HFF-Myc (cell line): Measurements from ENCODE around the gene ZSWIM6.

Experiments
- DNase-seq: peaks from one replicate; pipeline ENCODE4 v3.0.0-alpha.2; 2011; ENCODE audit warnings: low read depth; ENCODE audit errors: extremely low read depth
- H3K4me3 ChIP-seq: replicated peaks from 2 replicates; pipeline ENCODE4 v1.5.1; 2011; ENCODE audit warnings: low read depth, mild to moderate bottlenecking, control low read depth, low read length
- CTCF ChIP-seq: IDR thresholded peaks from 2 replicates; pipeline ENCODE4 v1.5.1; 2012; ENCODE audit warnings: mild to moderate bottlenecking, low read depth, low read length, control low read depth; ENCODE audit errors: missing control alignments

The ZSWIM6 gene

DNA sequence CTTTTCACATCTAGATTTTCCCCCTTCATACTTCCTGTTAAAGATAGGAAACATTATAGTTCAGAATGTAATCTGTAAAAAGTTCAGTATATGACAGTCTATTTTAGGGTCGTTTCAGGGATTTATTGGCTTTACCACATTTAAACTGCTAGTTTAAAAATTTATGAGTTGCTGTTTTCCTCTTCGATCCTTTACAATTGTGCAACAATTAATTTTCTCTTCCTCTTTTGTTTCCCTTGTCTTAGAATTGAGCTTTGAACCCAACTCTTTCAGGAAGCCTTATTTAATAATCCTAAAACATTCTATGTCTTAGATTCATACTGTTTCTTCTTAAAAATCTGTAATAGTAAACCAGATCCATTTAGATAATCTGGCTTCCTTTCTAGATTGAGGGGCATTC lies 16.4 kb downstream of the ZSWIM6 start:
- DNase-seq: no peak
- TF ChIP-seq CTCF: no peak
- H3K4me3 ChIP-seq: no peak overlapping the region

DNA sequence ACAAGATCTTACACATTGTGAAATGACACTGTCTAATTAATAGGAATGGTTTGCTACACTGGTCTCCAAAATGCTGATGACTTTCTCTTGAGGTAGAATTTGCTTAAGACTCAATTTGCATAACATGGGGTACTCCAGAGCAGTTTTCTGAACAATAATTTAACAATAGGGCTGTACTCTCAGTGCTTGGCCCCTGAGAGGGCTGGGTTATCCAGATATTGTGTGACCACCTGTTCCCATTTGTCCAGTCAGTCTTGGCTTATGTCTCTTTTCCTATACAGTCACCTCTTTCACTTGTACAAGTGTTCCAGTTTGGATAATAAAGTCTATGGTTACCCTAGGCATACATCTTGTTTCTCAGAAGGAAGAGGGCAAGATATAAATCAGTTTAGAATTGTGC lies 17.9 kb downstream of the ZSWIM6 start:
- TF ChIP-seq CTCF: no peak
- no peak for DNase-seq
- no peak overlapping the region for H3K4me3 ChIP-seq

DNA sequence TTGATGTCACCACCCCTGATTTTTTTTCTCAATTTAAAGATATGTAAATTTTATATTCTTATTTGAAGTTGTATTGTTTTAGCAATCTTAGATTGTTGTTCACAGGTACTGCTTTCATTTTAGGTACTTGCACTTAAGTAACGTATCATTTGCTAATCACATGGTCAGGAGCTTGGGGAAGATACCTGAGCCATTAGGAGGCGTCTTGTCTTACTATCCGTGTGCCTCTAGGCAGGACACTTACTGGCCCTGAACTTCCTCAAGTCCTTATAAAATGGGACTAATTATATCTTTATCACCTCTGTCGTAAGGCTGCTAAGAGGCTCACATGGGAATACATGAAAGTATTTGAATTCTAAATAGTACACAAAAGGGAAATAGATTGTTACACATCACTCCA lies 18.5 kb downstream of the ZSWIM6 start:
- TF ChIP-seq CTCF: no peak
- no peak for DNase-seq
- H3K4me3 ChIP-seq: no peak overlapping the region

GRCh38 chr5:61351733-61352132 lies 19.7 kb downstream of the ZSWIM6 start:
- H3K4me3 ChIP-seq: no peak overlapping the region
- no peak for DNase-seq
- no peak for TF ChIP-seq CTCF

- TF ChIP-seq CTCF: no peak
- no peak overlapping the region for H3K4me3 ChIP-seq
Measured at GRCh38 chr5:61352180-61352579, 20.1 kb downstream of the ZSWIM6 start.

GRCh38 chr5:61352612-61353156 lies 20.6 kb downstream of the ZSWIM6 start:
- TF ChIP-seq CTCF: no peak
- DNase-seq: no peak
- no peak overlapping the region for H3K4me3 ChIP-seq

More at GRCh38 chr5:61352180-61352579, 20.1 kb downstream of the ZSWIM6 start:
- DNase-seq: no peak

GRCh38 chr5:61353293-61353692 lies 21.2 kb downstream of the ZSWIM6 start:
- H3K4me3 ChIP-seq: no peak overlapping the region
- TF ChIP-seq CTCF: no peak

More at GRCh38 chr5:61353293-61353692, 21.2 kb downstream of the ZSWIM6 start:
- DNase-seq: no peak
